HG02852 (cell line): Measurements from ENCODE around the gene UBE2QL1.

Source experiments
- ATAC-seq: cut with Tn5 transposase; IDR thresholded peaks from one replicate; pipeline ENCODE4 v1.9.1; 2021; ENCODE audit warnings: mild to moderate bottlenecking, moderate library complexity; ENCODE audit not compliant: unreplicated experiment

UBE2QL1 gene

GRCh38 chr5:6453937-6454560 is 5.4 kb downstream of the UBE2QL1 start:
- ATAC-seq = no peak

DNA sequence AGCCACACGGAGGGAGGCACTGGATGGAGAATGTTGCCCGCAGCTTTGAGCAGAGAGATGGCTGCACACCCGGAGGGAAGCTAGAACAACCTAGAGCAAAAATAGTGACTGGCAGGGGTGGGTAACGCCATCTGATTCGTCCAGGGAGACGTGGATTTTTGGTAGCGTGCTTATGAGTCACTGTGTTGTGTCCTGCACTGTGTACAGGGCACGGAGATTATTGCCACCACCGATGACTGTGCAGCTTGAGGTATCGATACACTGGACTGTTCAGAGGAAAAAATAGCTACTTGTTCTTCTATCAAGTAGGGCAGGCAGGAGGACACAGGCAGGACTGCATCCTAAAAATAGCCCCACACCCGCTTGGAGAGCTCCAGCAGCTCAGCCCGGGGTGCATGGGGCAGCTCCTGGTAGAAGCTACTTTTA is 6.0 kb downstream of the UBE2QL1 start:
- no peak for ATAC-seq

DNA sequence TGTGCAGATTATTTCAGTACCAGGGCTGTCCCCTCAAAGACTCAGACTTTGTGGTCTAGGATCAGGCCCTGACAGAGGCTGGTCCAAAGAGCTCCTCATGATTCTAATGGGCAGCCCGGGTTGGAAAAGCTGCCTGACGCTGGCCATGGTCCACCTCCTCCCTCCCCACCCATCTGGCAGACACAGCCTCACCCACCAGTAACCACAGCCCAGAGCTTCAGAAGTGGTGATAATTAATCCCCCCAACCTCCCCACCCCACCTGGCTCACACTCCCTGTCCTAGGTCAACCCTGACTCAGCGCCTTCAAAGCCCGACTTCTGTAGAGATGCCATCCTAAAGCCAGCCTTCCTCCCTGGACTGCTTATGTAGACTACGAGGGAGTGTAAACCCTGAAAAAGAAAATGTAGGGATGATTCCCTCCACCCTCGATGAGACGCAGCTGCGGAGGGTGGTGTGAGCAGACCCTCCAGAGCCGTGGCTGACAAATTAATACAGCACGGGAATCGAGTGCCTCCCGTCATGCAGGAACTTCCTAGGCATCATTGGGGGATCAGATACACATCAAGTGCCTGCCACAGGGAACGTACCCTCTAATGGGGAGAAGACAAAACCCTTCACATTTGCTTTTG is 7.0 kb downstream of the UBE2QL1 start:
- ATAC-seq = no peak

- ATAC-seq = no peak
Observed at GRCh38 chr5:6456766-6457370, 8.2 kb downstream of the UBE2QL1 start.

GRCh38 chr5:6457592-6457991 is 8.9 kb downstream of the UBE2QL1 start:
- no peak for ATAC-seq

DNA sequence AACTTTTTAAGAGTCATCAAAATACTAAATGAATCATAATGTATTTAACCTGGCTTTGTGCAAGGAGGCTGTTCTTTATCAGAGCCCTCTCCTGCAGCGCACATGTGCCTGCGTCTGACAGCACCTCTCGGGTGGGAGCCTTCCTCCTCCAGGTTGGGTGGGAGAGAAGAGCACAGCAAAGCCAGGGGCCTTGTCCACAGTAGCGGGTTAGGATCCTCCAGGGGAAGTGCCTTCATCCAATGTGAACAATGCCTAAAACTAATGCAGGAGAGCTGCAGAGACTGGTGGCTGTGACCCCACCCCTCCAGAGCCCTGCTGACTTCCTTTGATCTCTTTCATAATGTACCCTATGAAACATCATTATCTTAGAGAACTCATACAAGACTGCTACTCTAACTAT is 10.2 kb downstream of the UBE2QL1 start:
- no peak for ATAC-seq

- ATAC-seq = no peak
Observed at GRCh38 chr5:6459896-6460295, 11.2 kb downstream of the UBE2QL1 start.

DNA sequence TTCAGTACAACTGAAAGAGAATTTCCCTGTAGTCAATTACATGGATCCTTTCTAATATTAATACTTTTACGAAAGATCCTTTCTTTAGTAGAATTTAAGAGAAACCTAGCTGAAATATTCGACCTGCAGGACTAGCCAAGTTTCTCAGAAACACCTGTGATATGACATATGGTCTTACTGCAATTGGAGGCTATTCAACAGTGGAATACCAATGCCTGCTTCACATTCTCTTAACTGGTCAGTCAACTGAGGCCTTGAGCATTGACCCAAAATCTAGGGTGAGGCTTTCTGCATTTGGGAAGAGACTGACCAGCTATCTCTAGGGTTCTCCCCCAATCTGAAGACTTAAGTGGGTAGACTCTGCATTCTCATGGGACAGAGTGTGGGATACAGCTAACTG is 12.3 kb downstream of the UBE2QL1 start:
- ATAC-seq = no peak

DNA sequence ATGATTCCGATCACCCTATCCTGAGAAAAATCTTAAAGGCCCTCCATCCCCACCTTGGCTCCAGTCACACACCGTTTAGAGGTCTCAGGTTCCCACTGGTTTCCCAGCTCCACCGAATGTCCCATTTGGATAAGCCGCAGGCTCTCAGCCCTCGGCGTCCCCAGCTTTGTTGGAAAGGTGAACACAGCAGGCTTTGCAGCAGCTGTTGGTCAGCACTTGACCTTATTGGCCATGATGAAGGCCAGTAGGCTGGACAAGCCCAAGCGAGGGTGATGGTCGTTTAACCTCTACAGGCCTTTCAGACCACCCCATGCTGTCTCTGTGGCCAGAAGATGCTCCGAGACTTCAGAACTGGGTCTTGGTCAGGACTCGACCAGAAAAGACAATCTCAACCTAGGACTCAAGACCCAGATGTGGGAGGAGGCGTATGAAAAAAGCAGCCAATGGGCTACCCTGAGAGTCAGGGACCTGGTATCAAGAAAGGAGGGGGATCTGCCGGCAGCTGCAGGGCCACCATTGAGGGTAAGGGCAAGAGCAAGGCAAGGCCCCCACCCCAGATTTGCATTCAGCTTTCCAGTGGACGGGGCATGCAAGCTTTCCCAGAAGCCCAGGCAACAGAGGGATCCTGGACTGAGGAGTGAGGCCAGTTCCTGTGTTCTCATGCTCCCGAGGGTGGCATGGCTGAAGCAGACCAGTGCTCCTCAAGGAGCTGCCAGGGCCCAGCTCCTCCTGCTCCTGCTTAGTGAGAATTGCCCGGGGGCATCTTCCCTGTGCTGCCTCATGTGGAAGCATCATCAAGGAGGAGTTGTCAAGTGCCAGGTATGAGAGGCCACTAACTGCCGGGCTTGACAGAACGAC is 13.4 kb downstream of the UBE2QL1 start:
- ATAC-seq = no peak

- ATAC-seq = no peak
Observed at GRCh38 chr5:6462671-6463070, 14.0 kb downstream of the UBE2QL1 start.

DNA sequence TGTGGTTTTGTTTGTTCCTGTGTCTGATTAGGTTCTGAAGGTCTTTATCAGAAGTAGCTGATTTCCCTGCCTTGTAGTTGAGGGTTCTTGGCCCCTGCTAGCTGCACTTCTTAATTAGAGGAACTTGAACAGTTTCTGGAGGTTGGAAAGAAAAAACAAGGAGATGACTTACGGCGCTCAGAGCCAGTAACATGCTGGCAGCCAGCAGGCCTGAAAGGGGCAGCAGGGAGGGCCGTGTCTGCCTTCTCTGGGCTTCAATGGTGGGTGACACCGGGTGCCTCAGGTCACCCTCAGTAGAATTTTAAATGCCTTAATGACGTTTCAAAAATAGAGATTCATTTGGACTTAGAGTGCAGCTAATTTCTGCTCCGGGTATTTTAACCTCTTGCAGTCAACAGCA is 15.8 kb downstream of the UBE2QL1 start:
- ATAC-seq = no peak

GRCh38 chr5:6465831-6466790 is 17.5 kb downstream of the UBE2QL1 start:
- ATAC-seq = no peak

GRCh38 chr5:6466975-6467567 is 18.4 kb downstream of the UBE2QL1 start:
- no peak for ATAC-seq

DNA sequence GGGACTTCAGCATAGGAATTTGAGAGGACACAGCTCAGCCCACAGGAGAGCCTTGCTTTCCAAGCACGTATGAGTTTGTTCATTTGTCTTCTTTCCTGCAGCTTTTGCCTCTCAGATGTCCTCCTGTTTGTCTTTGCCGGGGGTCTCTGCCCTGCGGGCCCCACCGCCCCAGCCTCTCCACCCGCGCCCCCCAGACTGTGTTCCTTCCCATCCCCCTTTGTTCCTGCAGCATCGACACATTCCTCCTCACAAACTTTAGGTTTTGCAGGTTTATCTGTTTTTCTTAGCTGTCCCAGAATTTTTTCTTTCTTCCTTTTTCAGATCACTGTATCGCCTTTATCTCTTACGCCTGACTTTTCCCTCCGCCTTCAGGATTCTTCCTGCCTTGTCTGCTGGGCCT is 18.9 kb downstream of the UBE2QL1 start:
- ATAC-seq = no peak

DNA sequence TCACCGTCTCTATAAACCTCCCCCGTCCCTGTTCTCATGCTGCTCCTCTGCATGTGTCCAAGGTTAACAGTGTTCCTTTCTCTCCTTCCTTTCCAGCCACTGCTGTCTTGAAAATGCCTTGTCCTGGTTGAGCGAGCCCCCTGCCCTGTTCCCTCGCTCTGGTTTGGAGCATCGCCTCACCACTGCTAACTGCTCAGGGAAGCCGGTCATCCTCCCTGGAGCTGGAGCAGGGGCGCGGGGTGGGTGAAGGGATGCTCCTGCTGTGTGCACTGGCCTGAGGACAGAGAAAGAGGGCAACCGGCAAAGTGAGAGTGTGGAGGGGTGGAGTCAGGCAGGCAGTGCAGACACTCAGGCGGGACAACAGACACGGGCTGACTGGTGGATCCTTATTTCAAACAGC is 19.4 kb downstream of the UBE2QL1 start:
- ATAC-seq = no peak

GRCh38 chr5:6468870-6469269 is 20.2 kb downstream of the UBE2QL1 start:
- ATAC-seq = no peak

DNA sequence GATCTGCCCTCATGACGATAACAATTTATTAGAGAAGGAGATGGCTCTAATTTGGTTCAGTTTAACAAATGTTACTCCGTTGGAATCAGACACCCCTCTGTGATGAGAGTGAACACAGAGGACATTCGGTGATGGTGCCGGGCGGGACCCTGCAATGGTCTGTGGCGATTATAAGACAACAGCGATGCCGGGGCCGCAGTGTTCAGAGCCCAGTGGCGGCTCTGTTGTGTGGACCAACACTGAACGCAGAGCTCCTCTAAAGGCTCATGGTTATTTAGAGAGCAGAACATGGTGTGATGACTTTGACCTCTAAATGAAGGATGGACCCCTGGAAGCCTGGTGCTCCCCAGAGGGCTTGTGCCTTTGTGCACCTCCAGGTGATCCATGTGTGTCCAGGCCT is 21.2 kb downstream of the UBE2QL1 start:
- ATAC-seq = no peak

- no peak for ATAC-seq
Observed at GRCh38 chr5:6470672-6471071, 22.0 kb downstream of the UBE2QL1 start.

DNA sequence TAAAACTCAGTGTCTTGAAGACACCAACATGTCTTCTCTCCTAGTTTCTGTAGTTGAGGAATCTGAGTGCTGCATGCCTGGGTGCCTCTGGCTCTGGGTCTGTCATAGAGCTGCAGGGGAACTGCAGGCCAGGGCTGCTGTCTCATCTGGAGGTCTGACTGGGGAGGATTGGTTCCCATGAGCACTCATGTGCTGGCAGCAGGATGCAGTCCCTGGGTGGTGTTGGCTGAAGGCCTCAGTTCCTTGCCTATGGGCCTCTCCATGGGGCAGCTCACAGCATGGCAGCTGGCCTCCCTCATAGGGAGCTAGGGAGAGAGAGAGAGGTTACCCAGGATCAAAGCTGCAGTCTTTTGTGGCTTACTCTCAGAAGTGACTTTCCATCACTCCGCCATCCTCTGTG is 22.6 kb downstream of the UBE2QL1 start:
- ATAC-seq = no peak

GRCh38 chr5:6472792-6473191 is 24.1 kb downstream of the UBE2QL1 start:
- no peak for ATAC-seq
